ENCODE measurements around the gene DYSF. TPM values are rescaled to one million over a fixed set of nuclear protein-coding genes. Genes with fewer than 3 reads are reported as not detected.

The DYSF gene
- total RNA-seq, 1 donor from 2014 or later: 0.13 TPM

- intact Hi-C loops (cut with micrococcal nuclease): no loop called here
- no peaks in the 10 kb centered on the region for H3K9me3 Mint-ChIP-seq
- POLR2A ChIA-PET: no interaction called here
- DNase-seq (no peak), ATAC-seq (ENCODE audit: low read depth) (no peak)
- peaks cover 5% of the 10 kb centered on the region for H3K27me3 Mint-ChIP-seq
- H3K4me1 Mint-ChIP-seq: peaks cover 2% of the 10 kb centered on the region
- no peak overlapping the region for H3K4me3 Mint-ChIP-seq
- no peak overlapping the region for H3K27ac Mint-ChIP-seq
- no peaks in the 10 kb centered on the region for H3K36me3 Mint-ChIP-seq (ENCODE audit: low read depth)
- CTCF ChIA-PET: interaction anchor here (2.5 kb wide), 1 partner anchor 207 kb away, joined by 14 read pairs; no protein-coding TSS in a partner anchor
- no peak for TF ChIP-seq CTCF (IDR thresholded peaks at IDR 0.05)
Observed at GRCh38 chr2:71506222-71507153, 53.1 kb downstream of the DYSF start.

- H3K36me3 Mint-ChIP-seq (ENCODE audit: low read depth): no peaks in the 10 kb centered on the region
- intact Hi-C loops (cut with micrococcal nuclease): no loop called here
- no peak for ATAC-seq (ENCODE audit: low read depth)
Observed at GRCh38 chr2:71507476-71507875, 54.1 kb downstream of the DYSF start.

GRCh38 chr2:71510196-71510807 is 56.9 kb downstream of the DYSF start:
- DNase-seq (peak; percentile 57), ATAC-seq (ENCODE audit: low read depth) (peak; percentile 74)
- no peak for TF ChIP-seq CTCF (IDR thresholded peaks at IDR 0.05)
- Mint-ChIP-seq H3K36me3 (ENCODE audit: low read depth) (no peaks in the 10 kb centered on the region), H3K9me3 (no peaks in the 10 kb centered on the region), H3K27ac (no peak overlapping the region), H3K4me3 (no peak overlapping the region), H3K27me3 (peaks cover 5% of the 10 kb centered on the region), H3K4me1 (peaks cover 2% of the 10 kb centered on the region)
- POLR2A ChIA-PET: interaction anchor here (1.2 kb wide), 1 partner anchor 211 kb away, joined by 3 read pairs; no protein-coding TSS in a partner anchor
- intact Hi-C loops (cut with micrococcal nuclease): loop anchor here (1.0 kb wide), 4 partner anchors 211 to 461 kb away; no protein-coding TSS in a partner anchor
- CTCF ChIA-PET: interaction anchor here (0.7 to 3.8 kb wide), 17 partner anchors 9 to 354 kb away, joined by 3 to 112 read pairs (median 3); partner anchors contain the start of gene ZNF638

More at GRCh38 chr2:71507476-71507875, 54.1 kb downstream of the DYSF start:
- no peak overlapping the region for H3K27ac Mint-ChIP-seq
- peaks cover 2% of the 10 kb centered on the region for H3K4me1 Mint-ChIP-seq
- CTCF ChIA-PET: interaction anchor here (2.5 kb wide), 1 partner anchor 208 kb away, joined by 14 read pairs; no protein-coding TSS in a partner anchor
- POLR2A ChIA-PET: no interaction called here
- H3K27me3 Mint-ChIP-seq: peaks cover 5% of the 10 kb centered on the region
- H3K9me3 Mint-ChIP-seq: no peaks in the 10 kb centered on the region
- TF ChIP-seq CTCF (IDR thresholded peaks at IDR 0.05): no peak
- no peak for DNase-seq
- H3K4me3 Mint-ChIP-seq: no peak overlapping the region

- H3K4me1 Mint-ChIP-seq: peaks cover 2% of the 10 kb centered on the region
- DNase-seq (no peak), ATAC-seq (ENCODE audit: low read depth) (no peak)
- TF ChIP-seq CTCF (IDR thresholded peaks at IDR 0.05): no peak
- H3K4me3 Mint-ChIP-seq: no peak overlapping the region
- no peaks in the 10 kb centered on the region for H3K36me3 Mint-ChIP-seq (ENCODE audit: low read depth)
- H3K27me3 Mint-ChIP-seq: peaks cover 7% of the 10 kb centered on the region
- CTCF ChIA-PET: interaction anchor here (0.8 to 3.8 kb wide), 12 partner anchors 9 to 354 kb away, joined by 3 to 112 read pairs (median 4); no protein-coding TSS in a partner anchor
- H3K27ac Mint-ChIP-seq: no peak overlapping the region
- intact Hi-C loops (cut with micrococcal nuclease): loop anchor here (1.0 kb wide), 4 partner anchors 212 to 462 kb away; no protein-coding TSS in a partner anchor
- POLR2A ChIA-PET: interaction anchor here (1.2 kb wide), 1 partner anchor 212 kb away, joined by 3 read pairs; no protein-coding TSS in a partner anchor
- no peaks in the 10 kb centered on the region for H3K9me3 Mint-ChIP-seq
Observed at GRCh38 chr2:71510938-71511337, 57.6 kb downstream of the DYSF start.
